Right lung (tissue), 5 donors: ENCODE data around the gene PPFIBP1. TPM values are rescaled to one million over a fixed set of nuclear protein-coding genes. Genes with fewer than 3 reads are reported as not detected.
"Not testable (repeated sequence)": the region's sequence is repeated elsewhere in the genome, so short reads cannot be mapped to it uniquely, and the experiment has no call there.

ENCODE experiments used
- DNase-seq, 2 donors: peaks; one replicate each; pipeline ENCODE4 v3.0.0-alpha.2; 2013
- polyA plus RNA-seq, 5 donors: library from polyadenylated mRNA; unstranded; fragments of 120-200 nt; gene quantifications; one replicate each; pipeline versions ENCODE4 v1.2.1 to v1.2.3, GENCODE V29; 2013; ENCODE audit warnings: inconsistent platforms in 1 of 5, low replicate concordance in 1 of 5; ENCODE audit not compliant: insufficient read length in 5 of 5, insufficient read depth in 1 of 5

PPFIBP1 gene
- polyA plus RNA-seq, 5 donors: 51.4 to 120 (median 96.6) TPM

DNA sequence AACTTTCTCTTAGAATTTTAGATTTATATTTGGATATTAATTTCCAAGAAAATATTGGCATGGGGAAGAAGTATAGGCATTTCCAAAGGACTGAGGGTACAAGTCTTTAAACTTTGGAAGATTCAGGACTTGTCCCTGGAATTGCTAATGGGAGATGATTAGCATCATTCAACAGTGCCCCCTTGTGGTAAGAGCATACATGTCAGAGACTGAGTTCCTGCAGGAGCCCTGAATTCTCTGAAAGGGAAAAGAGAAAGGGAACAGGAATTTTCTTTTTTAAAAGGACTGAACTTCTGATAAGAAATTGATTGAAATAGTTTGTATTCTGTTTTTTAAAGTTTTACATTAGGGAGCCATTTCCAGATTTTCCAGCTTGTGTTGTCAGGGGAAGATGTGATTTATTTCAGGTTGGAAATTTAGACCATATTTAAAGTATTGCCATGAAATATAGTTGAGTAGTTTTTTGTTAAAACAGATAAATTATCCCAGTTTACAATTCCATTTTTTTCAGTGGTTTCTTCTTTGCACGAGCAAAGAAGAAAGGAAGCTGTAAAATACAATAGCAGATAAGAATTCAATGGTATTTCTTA, 128.3 kb downstream of the PPFIBP1 start:
- peak; percentile 54 to 76 for DNase-seq

DNA sequence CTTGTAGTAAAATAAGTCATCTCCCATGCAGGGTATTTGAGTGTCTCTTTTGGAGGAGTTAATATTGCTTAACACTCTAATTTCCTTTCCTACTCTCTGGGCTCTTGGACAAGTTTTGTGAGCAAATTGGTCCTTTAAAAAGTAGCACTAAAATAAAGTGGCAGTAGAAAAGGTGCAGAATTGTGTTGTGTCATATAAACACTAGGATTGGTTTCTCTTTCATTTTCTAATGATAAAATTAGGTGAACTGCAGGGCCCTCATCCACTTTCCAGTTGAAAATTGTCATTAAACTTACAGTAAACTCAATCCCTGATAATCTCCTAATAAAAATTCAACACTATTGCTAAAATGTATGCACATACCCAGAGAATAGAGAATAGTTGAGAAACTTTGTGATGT, 129.7 kb downstream of the PPFIBP1 start:
- DNase-seq: no peak

DNA sequence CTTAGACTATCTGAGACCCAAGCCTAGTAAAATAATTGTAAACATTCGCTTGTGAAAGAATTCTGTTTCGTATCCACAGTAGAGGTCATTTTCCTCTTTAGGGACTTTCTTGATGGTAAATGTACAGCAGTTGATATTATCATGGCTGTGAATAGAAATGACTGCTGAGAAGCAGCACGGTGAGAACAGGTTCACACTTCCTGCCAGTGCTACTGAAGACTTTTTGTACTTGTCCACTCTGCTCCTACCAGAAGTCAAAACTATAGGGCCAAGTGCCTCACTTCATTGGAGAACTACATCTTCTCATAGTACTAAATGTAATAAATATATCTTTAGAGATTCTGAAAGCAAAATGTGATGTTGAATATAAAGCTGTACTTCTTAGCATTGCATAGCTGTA, 131.5 kb downstream of the PPFIBP1 start:
- DNase-seq: not testable (repeated sequence)

DNA sequence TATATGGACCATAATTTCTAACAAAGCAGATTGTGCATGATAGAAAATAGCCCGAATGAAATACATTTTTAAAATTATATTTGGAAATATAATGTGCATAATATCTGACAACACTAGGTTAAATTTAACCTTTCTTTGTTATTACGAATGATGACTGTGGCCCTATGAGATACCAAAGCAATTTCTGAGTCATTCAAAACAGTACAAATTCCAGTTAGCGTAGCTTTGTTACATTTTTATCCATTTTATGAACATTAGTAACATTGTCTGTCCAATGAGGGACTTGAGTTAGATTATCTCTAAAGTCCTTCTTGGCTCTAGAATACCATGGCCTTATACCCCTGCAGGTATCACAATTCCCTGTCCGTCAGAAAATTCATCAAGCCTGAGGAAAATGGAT, 133.3 kb downstream of the PPFIBP1 start:
- DNase-seq: no peak

DNA sequence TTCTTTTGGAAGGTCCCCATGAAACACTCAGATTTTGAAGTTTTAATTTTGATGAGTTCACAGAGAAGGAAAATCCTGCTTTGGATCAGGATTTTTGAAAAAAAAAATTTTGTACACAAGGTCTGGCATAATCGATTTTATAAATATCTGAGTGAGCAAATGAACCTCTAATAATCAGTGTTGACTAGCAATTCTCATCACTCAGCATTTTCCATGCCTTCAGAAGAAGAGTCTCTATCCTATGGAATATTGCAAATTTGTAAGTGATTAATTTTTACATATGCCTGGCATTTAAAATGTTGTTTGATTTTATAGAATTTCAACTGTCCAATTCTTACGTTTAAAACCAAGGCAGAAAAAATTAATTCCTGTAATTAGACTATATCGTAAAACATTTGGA, 141.7 kb downstream of the PPFIBP1 start:
- no peak for DNase-seq

DNA sequence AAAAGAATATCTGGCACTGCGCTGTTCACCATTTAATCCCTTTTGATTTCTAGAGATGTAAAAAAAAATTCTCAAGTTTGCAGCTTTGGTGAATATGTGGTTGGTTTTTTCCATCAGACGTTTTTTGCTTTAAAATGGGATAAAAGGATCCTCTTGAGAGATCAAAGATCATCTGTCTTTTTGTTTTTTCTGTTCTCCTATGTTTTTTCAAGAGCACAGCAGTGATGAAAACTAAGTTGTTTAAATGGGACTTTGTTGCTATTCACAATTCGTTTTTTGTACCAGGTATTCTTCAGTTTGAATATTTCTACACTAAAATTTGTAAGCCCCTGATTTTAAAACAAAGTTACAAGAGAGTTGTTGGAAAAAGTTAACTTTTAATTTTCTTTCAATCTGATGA, 142.5 kb downstream of the PPFIBP1 start:
- DNase-seq: no peak

DNA sequence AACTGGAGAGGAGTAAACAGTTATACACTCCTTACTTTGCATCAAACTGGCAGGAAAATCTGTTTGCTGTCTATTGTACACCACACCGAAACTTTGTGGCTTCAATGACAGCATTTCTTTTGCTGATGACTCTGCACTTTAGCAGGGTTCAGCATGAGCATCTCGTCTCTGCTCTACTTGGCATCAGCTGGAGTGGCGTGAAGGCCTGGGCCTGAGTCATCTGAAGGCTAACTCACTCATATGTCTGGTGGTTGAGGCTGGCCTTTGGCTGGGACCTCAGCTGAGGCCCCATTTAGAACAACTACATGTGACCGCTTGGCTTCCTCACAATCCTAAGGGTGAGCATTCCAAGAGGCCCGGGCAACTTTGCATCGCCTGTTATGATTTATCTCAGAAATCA, 143.5 kb downstream of the PPFIBP1 start:
- DNase-seq: no peak

DNA sequence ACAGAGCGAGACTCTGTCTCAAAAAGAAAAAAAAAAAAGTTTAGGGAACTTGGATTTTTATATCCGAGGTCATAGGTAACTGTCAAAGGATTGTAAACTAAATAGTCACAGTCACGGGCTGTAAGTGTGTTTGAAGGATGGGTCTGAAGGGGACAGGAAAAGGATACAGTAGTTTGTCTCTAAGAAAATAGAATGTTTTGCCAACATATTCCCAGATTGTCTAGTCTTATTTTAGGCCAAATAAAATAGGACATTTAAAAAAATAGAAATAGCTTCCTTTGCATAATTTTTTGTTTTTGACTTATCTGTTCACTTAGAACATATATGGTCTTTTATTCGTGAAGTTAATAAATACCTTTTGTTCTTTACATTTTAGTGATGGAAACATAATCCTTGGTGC, 148.0 kb downstream of the PPFIBP1 start:
- no peak for DNase-seq

DNA sequence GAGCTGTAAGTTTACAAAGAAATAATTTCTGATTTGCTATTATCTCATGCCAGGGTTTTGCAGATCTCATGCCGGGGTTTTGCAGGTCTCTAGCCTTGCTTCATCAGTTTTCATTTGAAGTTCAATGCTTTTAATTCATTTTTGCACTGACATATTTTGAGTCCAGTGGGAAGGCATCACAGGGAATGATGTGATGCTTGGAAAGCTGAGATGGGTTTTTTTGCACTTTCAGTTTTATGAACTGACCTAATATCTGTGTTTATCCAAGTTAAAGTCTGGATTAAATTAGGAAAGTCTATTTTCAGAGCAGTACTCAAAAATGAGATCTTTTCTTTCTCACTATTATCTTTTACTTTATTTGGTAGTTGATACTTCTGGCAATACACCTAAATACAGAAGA, 148.6 kb downstream of the PPFIBP1 start:
- DNase-seq: no peak

DNA sequence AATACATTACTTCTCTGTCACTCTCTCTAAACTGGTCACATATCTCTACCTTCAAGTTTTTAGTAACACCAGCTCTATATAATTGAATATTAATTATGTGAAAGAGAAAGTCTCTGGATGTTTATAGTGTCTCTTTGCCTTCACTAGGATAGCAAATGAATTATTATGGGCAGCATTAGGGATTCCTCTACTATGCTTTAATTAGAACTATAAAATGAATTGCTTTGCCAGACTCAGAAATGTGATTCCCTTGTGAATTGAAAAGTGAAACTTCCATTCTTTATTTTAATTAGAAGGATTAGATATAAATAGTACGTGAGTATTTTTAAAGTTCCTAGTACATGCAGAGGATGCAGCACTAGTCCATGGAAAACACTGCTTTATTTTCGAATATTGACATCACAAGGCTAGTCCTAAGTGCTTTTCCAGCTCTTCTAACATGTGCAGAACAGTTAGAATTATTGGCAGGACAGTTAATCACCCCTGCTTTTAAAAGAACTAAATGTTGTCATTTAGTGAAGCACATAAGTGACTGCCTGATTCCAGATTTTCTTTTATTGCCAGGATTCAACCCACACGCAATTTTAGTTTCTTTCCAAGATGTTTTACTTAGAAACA, 149.2 kb downstream of the PPFIBP1 start:
- no peak for DNase-seq

DNA sequence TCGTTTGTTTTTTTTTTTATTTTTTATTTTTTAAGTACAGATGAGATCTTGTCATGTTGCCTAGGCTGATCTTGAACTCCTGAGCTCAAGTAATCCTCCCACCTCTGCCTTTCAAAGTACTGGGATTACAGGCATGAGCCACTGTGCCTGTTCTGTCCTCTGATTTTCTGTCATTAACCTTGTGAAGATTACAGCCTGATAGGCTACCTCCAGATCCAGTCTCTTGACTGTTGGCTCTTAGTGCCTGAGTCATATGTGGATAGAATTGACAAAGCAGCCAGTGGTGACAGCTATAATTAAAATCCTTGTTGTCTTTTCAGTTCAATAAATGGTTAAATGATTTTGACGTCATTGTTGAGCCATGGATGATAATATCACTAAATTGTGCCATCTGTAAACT, 151.0 kb downstream of the PPFIBP1 start:
- DNase-seq: no peak

DNA sequence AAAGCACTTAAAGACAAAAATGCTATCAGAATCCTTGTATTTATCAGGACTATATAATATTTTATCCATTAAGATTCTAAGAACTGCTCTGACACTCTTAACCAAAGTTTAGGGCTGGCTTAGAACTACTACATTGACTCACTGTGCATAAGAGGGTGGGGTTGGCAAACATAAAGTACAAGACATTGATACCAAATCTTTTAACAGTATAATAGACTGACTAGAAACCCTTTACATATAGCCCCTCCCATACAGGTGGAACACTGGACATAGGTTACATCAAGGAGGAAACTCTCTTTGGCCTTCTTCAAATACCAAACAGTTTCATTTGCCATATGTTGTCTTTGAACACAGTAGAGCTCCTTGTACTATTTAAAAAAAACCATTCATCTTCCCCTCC, 156.6 kb downstream of the PPFIBP1 start:
- no peak for DNase-seq

DNA sequence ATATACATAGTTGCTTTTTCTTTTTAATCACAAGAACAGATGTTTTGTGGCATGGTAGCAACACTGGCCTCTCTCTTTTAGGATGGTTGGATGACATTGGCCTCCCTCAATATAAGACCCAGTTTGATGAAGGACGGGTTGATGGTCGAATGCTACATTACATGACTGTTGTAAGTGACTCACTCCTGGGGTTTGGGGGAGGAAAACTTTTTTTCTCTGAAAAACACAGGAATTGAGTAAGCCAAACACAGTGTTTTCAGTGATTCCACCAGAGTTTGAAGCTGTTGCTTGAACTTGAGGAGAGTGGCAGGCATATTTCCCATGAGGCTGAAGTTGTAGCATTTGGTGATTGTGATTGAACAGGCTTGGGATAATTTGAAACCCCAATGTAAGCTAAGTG, 158.5 kb downstream of the PPFIBP1 start:
- no peak for DNase-seq

DNA sequence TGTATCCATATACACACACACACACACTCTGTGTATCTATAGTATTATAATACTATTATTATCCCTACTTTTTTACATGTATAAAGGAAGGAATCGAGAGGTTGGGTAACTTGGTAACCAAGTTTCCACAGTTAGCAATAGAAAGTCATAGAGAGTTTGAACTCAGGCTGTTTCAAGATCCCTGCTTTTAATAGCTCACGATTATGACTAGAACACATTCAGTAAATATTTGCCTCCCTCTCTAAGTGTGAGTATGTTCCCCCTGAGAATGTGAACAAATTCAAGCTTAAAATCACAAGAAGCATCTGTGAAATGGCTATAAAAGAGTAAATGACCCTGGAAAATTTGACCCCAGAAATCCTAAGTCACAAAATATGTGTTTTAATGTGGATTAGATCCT, 161.3 kb downstream of the PPFIBP1 start:
- DNase-seq: no peak

DNA sequence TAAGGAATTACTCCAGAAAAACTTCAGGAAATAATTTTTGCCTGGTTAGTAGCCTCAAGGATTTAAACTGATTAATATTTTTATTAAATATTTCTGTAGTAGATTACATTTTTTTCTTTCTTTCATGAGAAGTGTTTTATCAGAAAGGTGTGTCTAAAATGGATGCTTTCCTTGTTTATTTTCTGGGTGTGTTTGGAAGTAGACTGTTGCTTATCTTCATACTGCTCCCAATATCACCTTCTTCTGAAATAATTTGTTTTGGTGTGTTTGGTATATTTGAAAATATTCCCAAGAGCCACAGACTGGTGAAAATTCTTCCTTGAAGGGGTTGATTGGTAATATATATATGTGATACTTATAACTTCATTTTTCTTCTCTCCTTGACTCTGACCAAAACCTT, 162.1 kb downstream of the PPFIBP1 start:
- DNase-seq: no peak

DNA sequence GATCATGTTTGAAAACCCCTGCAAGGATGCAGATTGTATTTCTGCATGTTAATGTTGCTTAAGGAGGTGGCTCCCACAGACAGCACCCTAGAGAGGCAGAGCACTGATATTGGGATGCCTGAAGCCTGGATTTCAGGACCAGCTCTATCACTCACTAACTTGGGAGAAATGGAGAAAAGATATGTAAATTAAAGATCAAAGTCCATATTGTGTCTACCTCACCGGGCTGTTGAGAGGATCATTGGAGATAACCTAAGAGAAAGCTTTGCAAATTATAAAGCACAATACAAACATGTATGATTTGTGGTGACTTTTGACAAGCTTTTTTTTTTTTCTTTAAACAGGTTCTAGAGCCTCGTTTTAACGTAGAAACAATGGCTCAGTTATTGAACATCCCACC, 164.7 kb downstream of the PPFIBP1 start:
- no peak for DNase-seq

DNA sequence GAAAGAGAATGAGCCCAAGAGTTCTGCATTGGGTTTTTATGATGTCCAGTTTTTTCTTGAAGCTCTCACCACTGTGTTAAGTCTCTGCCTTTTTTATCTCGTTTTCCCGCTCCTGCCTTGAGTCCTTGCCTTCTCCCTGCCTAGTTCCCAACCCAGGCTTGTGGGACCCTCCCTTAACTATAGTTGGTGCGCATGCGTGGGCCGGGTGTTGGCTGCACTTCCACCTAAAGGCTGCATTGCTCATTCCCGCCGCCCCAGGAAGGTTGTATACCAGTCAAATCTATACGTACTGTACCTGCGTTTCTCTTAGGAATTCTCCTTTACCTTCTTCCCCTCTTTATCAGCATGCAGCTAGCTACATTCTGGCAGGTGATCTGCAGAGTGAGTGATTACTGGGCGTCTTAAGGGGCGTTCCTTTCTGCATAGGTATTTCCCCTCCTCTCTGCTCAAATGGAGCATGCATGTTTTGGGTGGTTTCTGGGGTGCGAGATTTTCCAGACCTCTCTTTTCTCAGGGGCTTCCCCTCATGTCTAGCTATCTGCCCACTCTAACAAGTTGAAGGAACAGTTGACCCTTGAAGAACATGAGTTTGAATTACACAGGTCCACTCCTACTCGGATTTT, 165.7 kb downstream of the PPFIBP1 start:
- DNase-seq: no peak

DNA sequence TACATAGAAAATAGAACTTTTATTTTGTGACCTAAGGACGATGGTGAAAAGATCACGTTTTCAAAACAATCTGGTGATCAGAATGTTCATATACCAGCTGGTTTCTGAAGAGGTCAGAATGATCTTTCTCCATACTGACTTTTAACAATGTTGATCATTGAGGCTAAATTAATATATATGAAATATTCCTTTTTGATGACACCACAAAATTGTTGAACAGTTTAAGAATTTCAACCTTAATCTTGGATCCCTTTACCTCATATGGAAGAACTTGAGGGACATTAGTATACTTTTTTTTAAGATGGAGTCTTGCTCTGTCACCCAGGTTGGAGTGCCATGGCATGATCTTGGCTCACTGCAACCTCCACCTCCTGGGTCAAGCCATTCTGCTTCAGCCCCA, 169.4 kb downstream of the PPFIBP1 start:
- DNase-seq: no peak

DNA sequence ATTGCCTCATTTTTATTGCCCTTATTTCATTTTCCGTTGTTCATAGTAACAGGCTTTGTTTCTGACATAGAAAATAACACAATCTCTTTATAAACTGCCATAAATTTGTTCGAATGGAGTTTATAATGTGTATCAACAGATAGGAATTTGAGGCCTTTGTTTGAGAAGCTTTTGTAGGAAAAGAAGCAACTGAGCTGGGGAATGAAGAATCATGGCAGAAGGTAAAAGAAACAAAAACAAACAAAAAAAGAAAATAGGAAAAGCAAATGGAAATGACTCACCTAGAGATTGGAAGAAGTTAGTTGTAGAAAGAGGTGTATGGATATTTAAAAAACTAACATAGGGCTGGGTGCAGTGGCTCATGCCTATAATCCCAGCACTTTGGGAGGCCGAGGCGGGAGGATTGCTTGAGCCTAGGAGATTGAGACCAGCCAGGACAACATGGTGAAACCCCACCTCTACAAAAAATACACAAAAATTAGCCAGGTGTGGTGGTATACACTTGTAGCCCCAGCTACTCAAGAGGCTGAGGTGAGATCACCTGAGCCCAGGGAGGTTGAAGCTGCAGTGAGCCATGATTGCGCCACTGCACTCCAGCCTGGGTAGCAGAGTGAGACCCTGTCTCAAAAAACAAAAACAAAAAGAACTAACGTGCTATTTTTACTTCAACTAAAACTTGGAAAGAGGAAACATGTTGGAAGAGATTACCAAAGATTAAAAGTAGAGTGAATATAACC, 171.7 kb downstream of the PPFIBP1 start:
- no peak for DNase-seq

DNA sequence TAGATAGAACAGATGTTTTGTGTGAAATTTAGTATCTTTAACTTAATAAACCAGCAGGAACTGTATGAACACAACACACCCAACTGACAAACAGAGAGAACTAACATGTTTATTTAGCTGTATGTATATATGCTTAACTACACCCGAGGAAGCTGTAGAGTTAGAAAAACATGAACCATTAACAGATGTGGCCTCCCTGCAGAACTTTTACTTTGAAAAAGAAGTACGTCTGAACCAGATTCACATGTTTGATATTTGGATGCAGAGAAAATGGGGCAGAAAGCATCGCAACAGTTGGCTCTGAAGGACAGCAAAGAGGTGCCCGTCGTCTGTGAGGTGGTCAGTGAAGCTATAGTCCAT, 172.3 kb downstream of the PPFIBP1 start, which contains the start of gene REP15:
Gene REP15, plus strand, starts transcription at position 155 of the 360 bp plus-strand sequence. Its CDS starts 116 bp downstream, at position 271.
- DNase-seq: no peak

DNA sequence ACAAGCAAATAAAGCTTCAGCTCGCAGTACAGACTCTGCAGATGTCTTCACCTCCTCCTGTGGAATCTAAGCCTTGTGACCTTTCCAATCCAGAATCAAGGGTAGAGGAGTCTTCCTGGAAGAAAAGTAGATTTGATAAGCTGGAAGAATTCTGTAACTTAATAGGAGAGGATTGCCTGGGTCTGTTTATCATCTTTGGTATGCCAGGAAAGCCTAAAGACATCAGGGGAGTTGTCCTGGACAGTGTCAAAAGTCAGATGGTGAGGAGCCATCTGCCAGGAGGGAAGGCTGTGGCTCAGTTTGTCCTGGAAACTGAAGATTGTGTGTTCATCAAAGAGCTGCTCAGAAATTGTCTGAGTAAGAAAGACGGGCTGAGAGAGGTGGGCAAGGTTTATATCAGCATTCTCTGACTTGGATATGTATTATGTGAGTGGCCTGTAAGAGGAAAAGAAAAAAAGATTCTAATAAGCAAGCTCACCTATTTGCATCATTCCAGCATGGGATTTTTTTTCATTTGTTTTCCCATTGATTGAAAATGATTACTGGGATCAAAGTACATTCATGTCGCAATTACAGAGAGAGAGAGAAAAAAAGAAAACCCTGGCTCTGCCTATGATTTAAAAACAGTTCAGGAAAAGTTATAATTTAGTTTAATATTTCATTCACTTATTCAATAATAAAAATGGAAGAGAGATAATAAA, 173.0 kb downstream of the PPFIBP1 start:
- DNase-seq: no peak

DNA sequence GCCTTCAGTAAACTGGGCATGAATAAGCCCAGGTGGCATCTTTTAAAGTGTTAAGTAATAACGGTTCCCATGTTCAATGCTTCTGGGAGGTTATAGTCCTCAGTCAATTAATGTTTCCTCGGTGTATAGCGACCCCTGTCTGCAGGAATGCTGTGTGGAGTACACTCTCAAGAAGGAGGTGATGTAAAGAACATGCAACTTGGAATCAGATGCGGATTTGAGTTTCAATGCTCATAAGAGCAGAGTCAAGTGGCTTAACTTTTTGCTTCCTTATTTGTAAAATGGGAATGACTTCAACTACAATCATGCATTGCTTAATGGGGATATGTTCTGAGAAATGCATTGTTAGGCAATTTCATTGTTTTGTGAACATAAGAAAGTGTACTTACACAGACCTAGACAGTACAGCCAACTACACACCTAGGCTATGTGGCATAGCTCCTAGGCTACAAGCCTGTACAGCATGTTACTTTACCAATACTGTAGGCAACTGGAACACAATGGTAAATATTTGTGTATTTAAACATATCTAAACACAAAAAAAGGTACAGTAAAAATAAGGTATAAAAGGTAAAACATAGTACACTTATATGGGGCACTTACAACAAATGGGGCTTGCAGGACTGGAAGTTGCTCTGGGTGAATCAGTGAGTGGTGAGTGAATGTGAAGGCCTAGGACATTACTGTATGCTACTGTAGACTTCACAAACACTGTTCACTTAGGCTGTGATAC, 179.9 kb downstream of the PPFIBP1 start:
- DNase-seq: peak; percentile 44 to 56
